GM12873 (cell line): ENCODE measurements around the gene OBSL1.

ENCODE experiments used
- TF ChIP-seq, protein P1 (sequence below): IDR thresholded peaks from 2 replicates; pipeline ENCODE4 v1.5.1; 2012; ENCODE audit warnings: low read depth, mild to moderate bottlenecking, moderate library complexity, low read length, control low read depth; ENCODE audit not compliant: insufficient read depth; ENCODE audit errors: missing control alignments

OBSL1 gene

DNA sequence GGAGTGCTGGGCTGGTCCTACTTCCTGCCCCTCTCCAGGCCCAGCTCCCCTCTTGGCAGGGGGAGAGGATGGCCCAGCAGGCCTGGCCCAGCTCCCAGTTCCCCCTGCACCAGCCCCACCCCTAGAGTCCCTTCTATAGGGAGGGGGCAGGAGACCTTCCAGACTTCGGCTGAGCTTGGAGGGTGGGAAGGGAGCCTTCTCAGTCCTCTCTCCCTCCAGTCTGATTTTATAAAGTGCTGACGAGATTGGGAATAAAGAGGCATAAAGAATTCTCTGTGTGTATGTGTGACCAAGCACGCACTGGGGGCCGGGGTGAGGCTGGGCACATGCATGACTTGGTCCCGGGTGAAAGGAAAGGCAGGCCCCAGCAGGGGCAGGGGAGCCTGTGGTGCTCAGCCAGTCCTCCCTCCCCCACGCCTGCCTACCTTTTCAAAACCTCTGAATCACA lies 32.8 kb downstream of the OBSL1 start:
- TF ChIP-seq, protein P1, sequence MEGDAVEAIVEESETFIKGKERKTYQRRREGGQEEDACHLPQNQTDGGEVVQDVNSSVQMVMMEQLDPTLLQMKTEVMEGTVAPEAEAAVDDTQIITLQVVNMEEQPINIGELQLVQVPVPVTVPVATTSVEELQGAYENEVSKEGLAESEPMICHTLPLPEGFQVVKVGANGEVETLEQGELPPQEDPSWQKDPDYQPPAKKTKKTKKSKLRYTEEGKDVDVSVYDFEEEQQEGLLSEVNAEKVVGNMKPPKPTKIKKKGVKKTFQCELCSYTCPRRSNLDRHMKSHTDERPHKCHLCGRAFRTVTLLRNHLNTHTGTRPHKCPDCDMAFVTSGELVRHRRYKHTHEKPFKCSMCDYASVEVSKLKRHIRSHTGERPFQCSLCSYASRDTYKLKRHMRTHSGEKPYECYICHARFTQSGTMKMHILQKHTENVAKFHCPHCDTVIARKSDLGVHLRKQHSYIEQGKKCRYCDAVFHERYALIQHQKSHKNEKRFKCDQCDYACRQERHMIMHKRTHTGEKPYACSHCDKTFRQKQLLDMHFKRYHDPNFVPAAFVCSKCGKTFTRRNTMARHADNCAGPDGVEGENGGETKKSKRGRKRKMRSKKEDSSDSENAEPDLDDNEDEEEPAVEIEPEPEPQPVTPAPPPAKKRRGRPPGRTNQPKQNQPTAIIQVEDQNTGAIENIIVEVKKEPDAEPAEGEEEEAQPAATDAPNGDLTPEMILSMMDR, result no peak

- TF ChIP-seq, protein P1, result no peak
These were observed 33.5 kb downstream of the OBSL1 start for GRCh38 chr2:219537657-219538488.

DNA sequence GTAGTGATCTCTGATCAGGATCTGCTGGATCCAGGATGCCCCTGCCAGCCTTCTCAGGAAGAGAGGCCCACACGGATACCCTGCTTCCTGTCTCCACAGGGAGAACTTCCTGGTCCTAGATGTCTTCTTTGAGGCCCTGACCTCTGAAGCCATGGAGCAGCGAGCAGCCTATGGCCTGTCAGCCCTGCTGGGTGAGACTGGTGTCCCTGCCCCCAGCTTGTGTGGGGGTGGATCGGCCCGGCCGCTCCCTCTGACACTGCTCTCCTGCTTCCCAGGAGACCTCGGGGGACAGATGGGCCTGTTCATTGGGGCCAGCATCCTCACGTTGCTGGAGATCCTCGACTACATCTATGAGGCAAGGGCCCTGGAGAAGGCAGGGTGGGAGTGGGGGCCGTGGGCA lies 34.4 kb downstream of the OBSL1 start:
- TF ChIP-seq, protein P1, result no peak

DNA sequence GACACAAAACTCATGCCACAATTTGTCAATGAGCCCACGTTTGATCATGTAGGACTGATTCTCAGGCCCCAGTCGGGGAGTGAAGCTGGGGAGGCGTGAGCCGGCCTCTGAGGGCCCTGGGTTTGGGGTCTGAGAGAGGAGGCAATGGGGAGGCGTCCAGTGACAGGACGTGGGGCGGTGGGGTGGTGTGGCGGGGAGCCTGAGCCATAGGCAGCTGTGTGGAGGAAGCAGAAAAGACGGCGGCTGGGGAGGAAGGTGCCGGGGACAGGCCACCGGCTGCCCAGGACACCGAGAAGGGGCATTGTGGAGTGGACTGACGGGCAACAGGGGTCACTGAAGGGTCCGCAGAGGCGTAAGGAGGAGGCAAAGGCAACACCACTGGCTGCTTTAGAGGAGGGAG lies 34.9 kb downstream of the OBSL1 start:
- TF ChIP-seq, protein P1, result no peak

DNA sequence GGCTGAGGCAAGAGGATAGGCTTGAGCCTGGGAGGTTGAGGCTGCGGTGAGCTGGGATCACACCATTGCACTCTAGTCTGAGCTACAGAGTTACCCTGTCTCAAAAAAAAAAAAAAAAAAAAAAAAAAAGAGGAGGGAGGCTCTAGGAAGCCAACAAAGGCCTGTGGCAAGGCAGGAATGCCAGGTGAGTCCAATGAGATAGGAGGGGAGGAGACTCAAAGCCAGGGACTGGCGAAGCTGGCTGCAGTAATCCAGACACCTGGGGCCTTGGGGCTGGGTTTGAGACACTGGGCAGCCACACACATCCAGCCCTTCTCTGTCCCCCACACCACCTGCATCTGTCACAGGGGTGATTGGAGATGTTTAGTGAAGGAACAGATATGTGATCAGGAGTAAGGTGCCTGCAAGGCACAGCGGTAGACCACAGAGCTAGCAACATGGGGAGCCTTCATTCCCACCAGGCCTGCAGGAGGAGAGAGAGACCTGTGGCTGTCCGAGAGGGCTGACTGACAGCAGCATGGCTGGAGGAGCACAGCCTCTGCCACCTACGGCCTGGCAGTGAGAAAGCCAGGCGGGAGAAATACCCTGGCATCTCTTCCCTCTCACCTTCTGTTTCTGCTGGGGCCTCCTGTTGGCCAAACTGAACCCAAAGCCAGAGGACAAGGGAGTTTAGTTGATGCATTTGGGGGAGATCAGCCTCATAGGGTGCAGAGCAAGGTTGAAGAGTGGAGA lies 37.2 kb downstream of the OBSL1 start:
- TF ChIP-seq, protein P1, result no peak

DNA sequence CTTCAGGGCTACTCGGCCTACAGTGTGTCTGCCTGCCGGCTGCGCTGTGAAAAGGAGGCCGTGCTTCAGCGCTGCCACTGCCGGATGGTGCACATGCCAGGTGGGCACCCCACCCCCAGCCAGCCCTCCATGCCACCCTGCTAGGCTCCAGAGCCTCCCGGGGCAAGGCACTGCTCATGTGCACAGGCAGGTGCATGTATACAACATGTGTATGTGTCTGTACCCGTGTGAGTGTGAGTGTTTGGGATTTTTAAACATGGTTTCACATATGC lies 39.0 kb downstream of the OBSL1 start:
- TF ChIP-seq, protein P1, result no peak

- TF ChIP-seq, protein P1, result no peak
These were observed 39.5 kb downstream of the OBSL1 start for GRCh38 chr2:219531639-219532377.
